Subcutaneous abdominal adipose tissue (tissue), 5 donors: ENCODE data around the gene KPNA4.
A peak's percentile ranks its signal among the peaks of the same experiment; 100 is the strongest.

Experiments used
- H3K27ac ChIP-seq: one replicate; pipeline ENCODE4 v1.7.0; 2013; ENCODE audit warnings: low read depth, mild to moderate bottlenecking, inconsistent platforms, low read length, moderate library complexity
- H3K27me3 ChIP-seq, 5 donors: one replicate each; pipeline ENCODE4 v1.7.0; 2013; ENCODE audit warnings: low read length in 5 of 5, inconsistent platforms in 1 of 5; ENCODE audit not compliant: control insufficient read depth in 5 of 5, insufficient read depth in 4 of 5
- H3K36me3 ChIP-seq, 5 donors: one replicate each; pipeline ENCODE4 v1.7.0; 2013; ENCODE audit warnings: low read length in 5 of 5; ENCODE audit not compliant: control insufficient read depth in 5 of 5, insufficient read depth in 5 of 5
- H3K4me1 ChIP-seq, 5 donors: one replicate each; pipeline ENCODE4 v1.7.0; 2013; ENCODE audit warnings: low read length in 5 of 5, mild to moderate bottlenecking in 3 of 5, moderate library complexity in 1 of 5; ENCODE audit not compliant: control insufficient read depth in 5 of 5, insufficient read depth in 5 of 5
- H3K4me3 ChIP-seq, 5 donors: one replicate each; pipeline ENCODE4 v1.7.0; 2013; ENCODE audit warnings: low read length in 5 of 5, low read depth in 1 of 5
- H3K9ac ChIP-seq, 5 donors: one replicate each; pipeline ENCODE4 v1.7.0; 2013; ENCODE audit warnings: low read length in 5 of 5, mild to moderate bottlenecking in 4 of 5, moderate library complexity in 3 of 5
- H3K9me3 ChIP-seq, 5 donors: one replicate each; pipeline ENCODE4 v1.7.0; 2013; ENCODE audit warnings: low read length in 5 of 5; ENCODE audit not compliant: control insufficient read depth in 5 of 5
- donor health status: healthy.
- donor health status: healthy.
- donor health status: healthy.
- donor health status: healthy.
- donor health status: healthy.

The KPNA4 gene

DNA sequence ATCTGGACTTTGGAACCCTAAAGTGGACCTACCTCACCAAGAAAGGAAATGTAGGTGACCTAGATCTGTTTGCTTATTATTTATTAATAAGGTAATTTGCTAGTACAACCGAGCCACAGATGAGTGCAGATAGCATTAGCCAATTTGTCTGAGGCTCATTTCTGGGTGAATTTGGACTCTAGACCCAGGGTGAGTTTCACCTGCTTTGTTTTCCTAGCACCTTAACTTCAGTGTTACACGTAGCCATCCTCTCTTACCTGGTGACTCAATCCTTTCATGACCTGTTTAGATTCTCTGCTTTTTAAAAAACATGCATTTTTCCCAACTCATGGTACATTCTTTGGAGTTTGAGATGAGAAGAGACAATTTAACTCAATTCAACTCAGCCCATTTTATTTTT lies 33.5 kb upstream of the KPNA4 start:
- Histone ChIP-seq H3K4me1 (peaks cover 0 to 7% (median 0%) of the 10 kb centered on the region in 5 donors), H3K27ac (no peak overlapping the region), H3K36me3 (no peaks in the 10 kb centered on the region)

DNA sequence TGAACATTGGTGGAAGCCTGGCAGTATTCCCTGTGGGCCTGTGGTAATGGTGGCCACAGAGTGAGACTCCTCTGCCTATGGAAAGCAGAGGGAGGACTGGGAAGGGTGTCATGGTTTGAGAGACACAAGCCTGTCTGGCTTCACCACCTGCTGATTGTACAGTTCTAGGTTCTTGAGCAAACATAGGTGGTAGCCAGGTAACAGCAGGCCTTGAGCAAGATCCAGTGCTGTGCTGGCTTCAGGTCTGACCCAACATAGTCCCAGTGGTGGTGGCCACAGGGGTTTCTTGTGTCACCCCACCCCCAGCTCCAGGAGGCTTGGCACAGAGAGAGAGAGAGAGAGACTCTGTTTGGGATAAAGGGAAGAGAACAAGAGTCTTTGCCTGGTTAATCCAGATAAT lies 22.7 kb upstream of the KPNA4 start:
- Histone ChIP-seq H3K27me3 (no peaks in the 10 kb centered on the region), H3K9ac (no peak overlapping the region), H3K27ac (no peak overlapping the region), H3K4me1 (no peaks in the 10 kb centered on the region), H3K36me3 (no peaks in the 10 kb centered on the region), H3K9me3 (peaks cover 3 to 45% (median 20%) of the 10 kb centered on the region in 5 donors), H3K4me3 (no peak overlapping the region)

More for the DNA sequence above, 33.5 kb upstream of the KPNA4 start:
- H3K4me3 ChIP-seq, result no peak overlapping the region
- no peaks in the 10 kb centered on the region for H3K27me3 ChIP-seq
- no peak overlapping the region for H3K9ac ChIP-seq
- peaks cover 0 to 5% (median 0%) of the 10 kb centered on the region in 5 donors for H3K9me3 ChIP-seq

- Histone ChIP-seq H3K36me3 (no peaks in the 10 kb centered on the region), H3K9ac (no peak overlapping the region), H3K4me1 (no peaks in the 10 kb centered on the region), H3K4me3 (no peak overlapping the region), H3K27me3 (no peaks in the 10 kb centered on the region), H3K27ac (no peak overlapping the region), H3K9me3 (peaks cover 3 to 42% (median 15%) of the 10 kb centered on the region in 5 donors)
Measured at GRCh38 chr3:160587105-160587504, 21.7 kb upstream of the KPNA4 start.

GRCh38 chr3:160586679-160587078 lies 21.3 kb upstream of the KPNA4 start:
- Histone ChIP-seq H3K27me3 (no peaks in the 10 kb centered on the region), H3K36me3 (no peaks in the 10 kb centered on the region), H3K4me1 (no peaks in the 10 kb centered on the region), H3K27ac (no peak overlapping the region), H3K9ac (no peak overlapping the region), H3K9me3 (peaks cover 3 to 38% (median 18%) of the 10 kb centered on the region in 5 donors), H3K4me3 (no peak overlapping the region)

DNA sequence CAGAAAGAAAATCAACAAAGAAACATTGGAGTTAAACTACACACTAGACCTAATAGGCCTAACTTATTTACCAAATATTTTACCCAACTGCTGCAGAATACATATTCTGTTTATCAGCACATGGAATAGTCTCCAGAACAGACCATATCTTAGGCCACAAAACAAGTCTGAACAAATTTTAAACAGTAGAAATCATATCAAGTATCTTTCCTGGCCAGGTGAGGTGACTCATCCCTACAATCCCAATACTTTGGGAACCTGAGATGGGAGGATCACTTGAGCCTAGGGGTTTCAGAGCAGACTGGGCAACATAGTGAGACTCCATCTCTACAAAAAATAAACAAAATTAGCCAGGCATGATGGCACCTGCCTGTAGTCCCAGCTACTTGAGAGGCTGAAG lies 18.1 kb upstream of the KPNA4 start:
- Histone ChIP-seq H3K27ac (no peak overlapping the region), H3K36me3 (no peaks in the 10 kb centered on the region), H3K4me3 (no peak overlapping the region), H3K9ac (no peak overlapping the region), H3K9me3 (peaks cover 3 to 35% (median 12%) of the 10 kb centered on the region in 5 donors), H3K4me1 (peaks cover 0 to 5% (median 0%) of the 10 kb centered on the region in 5 donors), H3K27me3 (no peaks in the 10 kb centered on the region)

DNA sequence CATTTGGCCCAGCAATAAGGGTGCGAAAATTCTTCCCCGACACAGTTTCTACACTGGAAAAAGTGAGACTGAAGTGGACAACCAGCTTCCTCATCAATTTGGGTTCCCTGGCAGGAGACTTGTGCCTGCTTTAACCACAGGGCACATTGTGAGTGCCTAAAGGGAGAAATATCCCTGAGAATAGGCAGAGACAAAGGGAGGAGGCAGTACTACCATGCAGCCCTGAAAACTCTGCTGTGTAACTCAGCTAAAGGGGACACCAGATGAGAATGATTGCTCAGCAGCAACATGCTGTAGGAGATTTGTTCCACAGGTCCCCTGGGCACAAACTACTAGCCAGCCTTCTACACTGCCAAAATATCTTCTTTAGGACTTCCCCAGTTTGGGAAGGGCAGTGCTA lies 15.6 kb upstream of the KPNA4 start:
- Histone ChIP-seq H3K9ac (no peak overlapping the region), H3K9me3 (peaks cover 3 to 17% (median 7%) of the 10 kb centered on the region in 5 donors), H3K27me3 (no peaks in the 10 kb centered on the region), H3K27ac (no peak overlapping the region), H3K36me3 (no peaks in the 10 kb centered on the region), H3K4me1 (peaks cover 0 to 5% (median 0%) of the 10 kb centered on the region in 5 donors), H3K4me3 (peak overlapping the region in 1 of 5 donors; percentile 2)

DNA sequence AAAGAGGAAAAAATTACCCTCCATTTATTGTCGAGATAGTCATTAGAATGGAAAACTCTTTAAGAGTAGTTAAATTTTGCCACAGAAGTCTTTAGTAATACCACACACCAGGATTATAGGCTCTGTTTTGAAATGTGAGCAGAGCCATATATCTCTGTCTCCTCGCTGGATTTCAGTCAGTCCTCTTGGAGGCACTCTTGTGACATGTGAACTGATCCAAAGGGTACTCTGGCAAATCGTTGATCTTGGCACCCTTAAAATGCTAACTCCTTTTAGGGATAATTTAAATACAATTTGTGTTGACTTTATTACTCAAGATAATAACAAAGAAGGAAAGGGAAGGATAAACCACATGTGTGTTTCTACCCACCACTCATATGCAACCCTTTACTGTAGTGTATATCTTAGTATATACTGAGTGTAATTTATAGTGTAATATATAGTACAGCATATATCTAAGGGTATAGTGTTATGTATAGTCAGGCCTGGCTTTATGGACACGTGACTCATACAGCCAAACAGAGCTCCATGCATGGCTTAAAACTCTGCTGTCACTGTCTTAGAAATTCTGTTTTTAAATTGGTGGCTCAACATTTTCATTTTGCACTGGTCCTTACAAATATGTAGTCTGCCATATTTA lies 12.3 kb upstream of the KPNA4 start:
- Histone ChIP-seq H3K4me3 (no peak overlapping the region), H3K36me3 (no peaks in the 10 kb centered on the region), H3K9me3 (peaks cover 0 to 8% (median 5%) of the 10 kb centered on the region in 5 donors), H3K4me1 (peaks cover 0 to 5% (median 0%) of the 10 kb centered on the region in 5 donors), H3K27ac (no peak overlapping the region), H3K9ac (no peak overlapping the region), H3K27me3 (no peaks in the 10 kb centered on the region)

- no peak overlapping the region for H3K4me3 ChIP-seq
- no peak overlapping the region for H3K9ac ChIP-seq
- H3K27ac ChIP-seq, result no peak overlapping the region
Measured at GRCh38 chr3:160577093-160577492, 11.7 kb upstream of the KPNA4 start.

GRCh38 chr3:160576621-160577020 lies 11.2 kb upstream of the KPNA4 start:
- Histone ChIP-seq H3K36me3 (no peaks in the 10 kb centered on the region), H3K9ac (no peak overlapping the region), H3K9me3 (peaks cover 0 to 6% (median under 1%) of the 10 kb centered on the region in 5 donors), H3K27ac (no peak overlapping the region), H3K4me1 (peaks cover 0 to 5% (median 0%) of the 10 kb centered on the region in 5 donors), H3K27me3 (no peaks in the 10 kb centered on the region), H3K4me3 (no peak overlapping the region)

More at GRCh38 chr3:160577093-160577492, 11.7 kb upstream of the KPNA4 start:
- H3K4me1 ChIP-seq, result peaks cover 0 to 5% (median 0%) of the 10 kb centered on the region in 5 donors
- peaks cover 0 to 7% (median 5%) of the 10 kb centered on the region in 5 donors for H3K9me3 ChIP-seq
- H3K27me3 ChIP-seq, result no peaks in the 10 kb centered on the region
- H3K36me3 ChIP-seq, result no peaks in the 10 kb centered on the region

- no peak overlapping the region for H3K27ac ChIP-seq
- H3K36me3 ChIP-seq, result no peaks in the 10 kb centered on the region
- no peaks in the 10 kb centered on the region for H3K27me3 ChIP-seq
- peaks cover 0 to 6% (median 0%) of the 10 kb centered on the region in 5 donors for H3K4me1 ChIP-seq
- H3K4me3 ChIP-seq, result no peak overlapping the region
- no peak overlapping the region for H3K9ac ChIP-seq
- H3K9me3 ChIP-seq, result no peaks in the 10 kb centered on the region
Measured at GRCh38 chr3:160575589-160575988, 10.2 kb upstream of the KPNA4 start.
